ENCODE results near the gene MRPL37. TPM values are rescaled to one million over a fixed set of nuclear protein-coding genes. Genes with fewer than 3 reads are reported as not detected.

Gene MRPL37
- total RNA-seq (2022; extraction: Qiagen RNA extraction), result 84.1 to 97.0 TPM (median 96.1 TPM) in 5 replicates

GRCh38 chr1:54199765-54200518, at the start of gene MRPL37, which contains the start of gene CYB5RL:
MRPL37 (plus strand) TSS chr1:54200167; CDS start chr1:54200244, 77 bp downstream.
CYB5RL (minus strand) TSS chr1:54200030; CDS start chr1:54195616, 4,414 bp downstream.

GRCh38 chr1:54152696-54153095, 47.3 kb upstream of the MRPL37 start, which contains the start of gene CDCP2:
CDCP2 (minus strand) TSS chr1:54153000; CDS start chr1:54152922, 78 bp downstream.

Other genes starting within 250 kb of the MRPL37 start
- gene LDLRAD1, start 182.0 kb upstream of the MRPL37 start, total RNA-seq (2022; extraction: Qiagen RNA extraction), result not detected in 5 replicates
- gene TMEM59, start 147.0 kb upstream of the MRPL37 start, total RNA-seq (2022; extraction: Qiagen RNA extraction), result 112 to 135 TPM (median 122 TPM) in 5 replicates
- gene TCEANC2, start 146.6 kb upstream of the MRPL37 start, total RNA-seq (2022; extraction: Qiagen RNA extraction), result 1.8 to 2.4 TPM (median 2.1 TPM) in 5 replicates
- gene CDCP2, start 47.2 kb upstream of the MRPL37 start, total RNA-seq (2022; extraction: Qiagen RNA extraction), result 0.05 TPM in 1 of 5 replicates, not detected in the others
- 2.2 to 3.7 TPM (median 3.4 TPM) in 5 replicates for gene CYB5RL, start 137 bp upstream of the MRPL37 start, total RNA-seq (2022; extraction: Qiagen RNA extraction)
- gene SSBP3, start 206.2 kb downstream of the MRPL37 start, total RNA-seq (2022; extraction: Qiagen RNA extraction), result 5.4 to 7.3 TPM (median 6.7 TPM) in 5 replicates

Data from A549 treated with Mapracorat at 1 μM for 4 hours (cell line).